ENCODE data around the gene POU3F2.

Gene POU3F2

DNA sequence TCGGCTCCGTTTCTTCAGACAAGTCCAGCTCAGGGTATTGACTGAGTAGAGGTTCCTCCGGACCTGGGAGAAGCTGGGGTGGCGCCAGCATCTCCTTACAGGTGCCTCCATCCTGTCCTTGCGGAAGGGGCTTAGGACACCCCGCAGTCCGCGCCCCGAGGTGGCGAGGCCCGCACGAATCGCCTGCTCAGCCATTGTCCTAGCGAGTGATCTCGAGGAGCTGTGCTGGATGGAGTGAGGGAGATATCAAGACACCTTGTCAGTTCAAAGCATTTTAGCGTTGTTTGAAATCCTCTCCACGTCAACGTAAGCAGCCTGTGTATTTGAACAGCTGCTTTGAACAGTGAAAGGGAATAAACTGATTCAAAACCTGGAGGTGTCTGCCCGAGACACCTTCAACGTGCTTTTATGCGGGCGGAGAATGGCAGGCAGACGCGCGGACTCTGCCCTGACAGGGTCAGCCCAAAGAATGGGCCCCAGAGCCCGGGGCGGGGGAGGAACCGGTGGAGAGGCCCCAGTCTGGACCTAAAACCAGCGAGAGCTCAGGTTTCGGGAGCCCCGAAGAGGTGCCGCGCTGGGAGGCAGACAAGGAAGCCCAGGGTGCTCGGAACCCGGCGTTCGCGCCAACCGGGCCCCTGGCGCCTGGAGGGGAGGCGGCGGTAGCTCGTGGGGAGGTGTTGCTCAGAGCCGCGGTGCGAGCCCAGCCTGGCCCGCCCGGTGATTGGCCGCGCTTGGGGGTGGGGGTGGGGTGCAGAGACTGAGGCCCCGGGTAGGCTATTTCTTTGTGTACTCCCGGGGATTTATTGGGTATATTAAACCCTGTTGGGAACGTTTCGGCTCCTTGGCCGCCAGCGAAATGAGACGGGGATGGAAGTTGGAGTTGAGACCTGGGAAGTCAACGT is 3.1 kb upstream of the POU3F2 start:
- DNase-seq, result no peak

DNA sequence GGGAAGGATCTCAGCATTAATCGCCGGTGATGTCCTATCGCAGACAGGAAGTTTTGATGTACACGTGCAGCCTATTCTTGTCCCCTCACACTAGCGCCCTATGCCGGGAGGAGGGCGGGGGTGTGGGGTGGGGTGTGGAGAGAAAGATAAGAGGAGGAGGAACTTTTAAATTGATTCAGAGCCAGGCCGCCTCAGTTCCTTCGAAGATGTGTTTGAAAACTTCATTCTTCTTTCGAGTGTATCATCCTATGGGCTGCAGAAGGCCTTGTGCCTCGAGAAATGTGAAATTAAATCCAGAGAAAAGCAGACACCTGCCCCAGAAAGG is 2.5 kb upstream of the POU3F2 start:
- no peak for DNase-seq

DNA sequence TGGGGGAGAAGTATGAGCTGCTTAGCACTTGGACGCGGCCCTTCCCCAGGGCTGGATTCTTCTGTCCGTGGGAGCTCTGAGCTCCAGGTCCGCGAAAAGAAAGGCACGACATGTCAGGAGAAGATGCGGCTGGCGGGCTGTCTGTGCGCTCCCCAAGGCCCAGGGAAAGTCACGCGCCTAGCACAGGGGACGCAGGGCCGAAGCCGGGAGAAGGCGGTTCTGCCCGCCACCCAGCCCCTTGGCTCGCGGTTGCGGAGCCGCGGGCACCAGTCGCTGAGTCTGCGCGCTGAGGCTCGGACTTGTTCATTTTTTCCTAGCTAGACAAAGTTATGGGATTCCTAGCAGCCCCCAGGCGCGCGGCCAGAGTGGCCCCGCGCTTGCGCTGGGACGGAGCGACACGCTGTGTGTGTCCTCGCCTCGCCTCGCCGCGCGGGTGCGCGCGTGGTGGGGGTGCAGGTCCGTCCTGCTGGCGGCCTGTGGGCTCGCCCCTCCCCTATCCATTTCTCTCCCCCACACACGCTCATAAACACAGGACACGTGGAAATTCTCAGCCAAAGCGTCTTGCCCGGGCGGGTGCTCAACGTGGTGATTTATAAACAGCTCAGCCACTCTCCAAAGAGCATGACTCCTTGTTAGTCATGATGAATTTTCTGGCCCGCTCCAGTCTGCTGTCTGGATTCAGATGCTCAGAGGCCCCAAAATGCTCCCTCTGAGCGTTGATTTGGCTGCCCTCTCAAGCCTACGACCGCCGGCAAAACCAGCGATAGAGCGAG is 1.9 kb upstream of the POU3F2 start:
- peak; percentile 70 for DNase-seq

DNA sequence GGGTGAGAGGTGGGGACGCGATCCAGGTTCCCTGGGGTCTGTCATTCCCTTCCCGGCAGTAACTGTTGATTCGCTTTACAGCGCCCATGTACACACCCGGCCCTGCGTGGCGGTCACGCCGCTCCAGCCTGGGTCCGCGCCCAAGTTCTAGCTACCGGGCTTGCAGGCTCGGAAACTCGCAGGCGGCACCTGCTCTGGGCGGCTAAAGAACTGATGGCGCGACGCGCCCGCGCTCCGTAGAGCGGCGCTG is 1.4 kb upstream of the POU3F2 start:
- peak; percentile 70 for DNase-seq

DNA sequence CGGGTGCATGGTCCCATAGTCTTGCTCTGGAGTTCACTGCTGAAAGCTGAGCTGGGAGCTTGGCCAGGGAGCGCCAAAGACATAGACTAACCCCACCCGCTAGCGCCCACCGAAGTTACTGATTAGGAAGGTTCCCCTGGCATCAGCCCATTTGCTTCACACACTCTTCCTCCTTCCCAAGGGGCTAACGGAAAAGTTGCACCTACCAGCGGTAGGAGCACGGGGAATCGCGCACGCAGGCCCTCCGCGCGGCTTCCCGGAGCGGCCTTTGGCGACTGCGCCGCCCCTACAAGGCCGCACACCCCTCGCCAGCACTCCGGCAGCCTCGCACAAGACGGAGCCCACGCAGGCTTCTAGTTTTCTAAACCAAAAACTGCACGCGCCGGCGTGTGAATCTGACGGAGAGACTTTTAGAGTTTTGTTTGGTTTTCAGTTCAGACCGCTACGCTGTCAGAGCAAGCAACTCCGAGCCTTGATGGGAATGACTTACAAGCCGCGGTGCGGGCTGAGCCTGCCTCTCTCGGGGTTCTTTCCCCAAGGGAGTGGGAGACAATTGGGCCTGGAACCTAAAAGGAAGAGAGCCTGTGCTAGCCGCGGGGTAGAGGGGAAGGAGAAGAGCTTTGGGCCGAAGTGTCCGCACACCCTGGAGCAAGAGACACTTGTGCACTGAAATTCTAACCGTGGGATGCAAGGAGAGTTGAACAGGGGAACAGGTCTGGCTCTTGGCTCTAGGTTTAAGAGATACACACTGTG is 891 bp upstream of the POU3F2 start:
- peak; percentile 72 for DNase-seq

DNA sequence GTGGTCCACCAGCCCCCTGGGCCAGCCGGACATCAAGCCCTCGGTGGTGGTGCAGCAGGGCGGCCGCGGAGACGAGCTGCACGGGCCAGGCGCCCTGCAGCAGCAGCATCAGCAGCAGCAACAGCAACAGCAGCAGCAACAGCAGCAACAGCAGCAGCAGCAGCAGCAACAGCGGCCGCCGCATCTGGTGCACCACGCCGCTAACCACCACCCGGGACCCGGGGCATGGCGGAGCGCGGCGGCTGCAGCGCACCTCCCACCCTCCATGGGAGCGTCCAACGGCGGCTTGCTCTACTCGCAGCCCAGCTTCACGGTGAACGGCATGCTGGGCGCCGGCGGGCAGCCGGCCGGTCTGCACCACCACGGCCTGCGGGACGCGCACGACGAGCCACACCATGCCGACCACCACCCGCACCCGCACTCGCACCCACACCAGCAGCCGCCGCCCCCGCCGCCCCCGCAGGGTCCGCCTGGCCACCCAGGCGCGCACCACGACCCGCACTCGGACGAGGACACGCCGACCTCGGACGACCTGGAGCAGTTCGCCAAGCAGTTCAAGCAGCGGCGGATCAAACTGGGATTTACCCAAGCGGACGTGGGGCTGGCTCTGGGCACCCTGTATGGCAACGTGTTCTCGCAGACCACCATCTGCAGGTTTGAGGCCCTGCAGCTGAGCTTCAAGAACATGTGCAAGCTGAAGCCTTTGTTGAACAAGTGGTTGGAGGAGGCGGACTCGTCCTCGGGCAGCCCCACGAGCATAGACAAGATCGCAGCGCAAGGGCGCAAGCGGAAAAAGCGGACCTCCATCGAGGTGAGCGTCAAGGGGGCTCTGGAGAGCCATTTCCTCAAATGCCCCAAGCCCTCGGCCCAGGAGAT is 1.0 kb downstream of the POU3F2 start:
- DNase-seq, result peak; percentile 51

DNA sequence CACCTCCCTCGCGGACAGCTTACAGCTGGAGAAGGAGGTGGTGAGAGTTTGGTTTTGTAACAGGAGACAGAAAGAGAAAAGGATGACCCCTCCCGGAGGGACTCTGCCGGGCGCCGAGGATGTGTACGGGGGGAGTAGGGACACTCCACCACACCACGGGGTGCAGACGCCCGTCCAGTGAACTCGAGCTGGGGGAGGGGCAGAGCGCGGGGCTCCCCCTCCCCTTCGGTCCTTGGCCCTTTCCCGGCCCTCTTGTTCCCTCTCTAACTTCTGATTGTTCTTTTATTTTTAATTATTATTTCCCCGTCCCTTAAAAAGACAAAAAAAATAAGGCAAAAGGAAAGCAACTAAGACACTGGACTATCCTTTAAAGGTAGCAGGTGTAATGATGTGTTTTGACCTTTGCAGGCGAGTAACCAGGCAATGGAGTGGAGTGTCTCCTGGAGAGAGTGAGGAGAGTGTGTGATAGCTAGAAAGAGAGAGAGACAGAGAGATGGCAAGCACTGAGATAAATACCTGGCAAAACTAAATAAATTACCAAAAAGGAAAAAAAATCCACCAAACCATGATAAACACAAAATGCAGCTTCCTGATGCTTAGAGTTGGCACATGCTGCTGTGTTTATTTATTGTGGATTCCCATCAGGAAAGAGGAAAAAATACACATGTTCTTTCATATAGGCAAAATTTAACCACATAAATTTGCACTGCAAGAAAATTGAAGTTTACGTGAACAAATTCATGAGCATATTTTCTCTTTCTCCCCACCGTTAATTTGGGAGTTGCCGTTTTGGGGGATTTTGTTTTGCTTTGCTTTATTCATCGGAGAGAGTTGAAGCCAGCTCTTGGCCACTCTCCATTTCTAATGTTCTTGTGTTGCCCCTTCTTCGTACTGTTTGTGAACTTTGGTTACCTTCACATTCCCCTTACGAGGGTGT is 1.9 kb downstream of the POU3F2 start:
- DNase-seq, result peak; percentile 42

DNA sequence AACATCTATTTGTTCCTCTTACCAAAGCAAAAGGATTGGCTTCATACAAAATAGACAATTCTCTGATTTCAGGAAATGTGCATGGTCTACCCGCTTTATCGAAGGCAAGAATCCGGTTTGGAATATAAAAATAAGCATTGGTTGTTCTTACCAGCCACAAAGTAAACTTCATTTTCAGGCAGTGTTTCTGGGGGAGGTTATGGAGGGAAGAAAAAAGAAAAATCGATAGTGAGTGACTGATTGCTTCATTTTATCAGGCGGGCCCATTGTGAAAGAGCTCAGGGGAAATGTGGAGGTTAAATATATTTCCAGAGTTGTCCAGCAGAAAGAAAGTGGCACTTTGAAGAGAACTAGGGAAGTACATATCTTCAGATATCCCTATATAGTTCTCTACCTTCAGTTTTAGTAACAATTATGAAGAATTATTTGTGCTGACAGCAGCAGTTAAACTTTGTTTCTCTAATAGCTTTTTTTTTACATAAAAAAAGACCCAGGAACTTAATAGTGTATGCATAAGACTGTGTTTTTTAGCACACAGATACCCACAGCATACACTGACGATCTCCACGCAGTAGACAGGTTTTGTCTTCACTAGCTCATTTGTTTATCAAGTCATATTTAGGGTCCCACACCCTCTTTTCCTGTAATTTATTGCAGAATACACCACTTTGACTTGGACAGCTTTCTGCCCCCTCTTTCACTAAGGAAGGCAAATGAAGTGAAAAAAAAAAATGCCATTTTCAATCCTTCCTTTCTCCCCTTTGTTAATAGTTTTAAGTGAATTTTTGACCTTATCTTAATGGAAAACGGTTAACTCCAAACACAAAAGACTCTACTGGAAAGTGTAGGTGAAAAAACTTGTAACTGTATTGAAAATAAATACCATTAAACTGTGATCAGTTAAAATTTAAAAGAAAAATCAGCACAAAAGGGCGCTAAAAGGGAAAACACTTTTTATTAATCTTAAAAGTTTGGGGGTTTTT is 2.9 kb downstream of the POU3F2 start:
- DNase-seq, result peak; percentile 22

DNA sequence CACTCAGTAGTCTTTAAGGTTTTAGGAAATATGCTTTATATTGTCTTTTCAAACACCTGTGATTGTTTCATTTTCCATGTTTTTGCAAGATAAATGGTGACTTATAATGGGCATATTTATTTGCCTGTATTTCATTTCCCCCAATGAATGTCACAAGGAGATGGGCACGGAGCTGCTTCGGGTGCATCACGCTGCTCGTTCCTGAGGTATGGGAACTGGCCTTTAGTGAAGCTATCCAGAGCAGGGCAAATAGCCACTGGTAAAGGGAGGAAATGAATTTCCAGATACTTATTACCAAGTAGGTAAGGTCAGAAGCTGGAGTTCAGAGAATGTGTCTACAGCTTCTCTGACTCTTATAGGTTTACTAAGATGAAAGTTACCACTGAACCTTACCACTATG is 3.7 kb downstream of the POU3F2 start:
- no peak for DNase-seq

DNA sequence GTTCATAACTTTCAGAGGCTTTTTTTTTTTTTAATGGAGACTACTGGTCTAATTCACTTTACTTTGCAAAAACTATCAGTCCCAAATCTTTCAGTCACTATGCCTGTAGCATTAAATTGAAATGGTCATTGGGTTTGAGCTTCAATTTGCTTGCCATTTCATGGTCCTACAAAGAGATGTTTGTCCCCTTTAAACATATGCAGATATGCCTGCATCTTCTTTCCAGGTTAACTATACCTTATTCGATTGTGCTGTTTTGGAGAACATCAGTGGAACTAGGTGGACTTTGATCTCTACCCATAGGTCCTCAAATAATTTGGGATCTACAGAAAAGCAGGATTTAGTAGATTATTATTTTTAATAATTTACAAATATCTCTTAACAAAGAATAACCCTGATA is 4.6 kb downstream of the POU3F2 start:
- no peak for DNase-seq

DNA sequence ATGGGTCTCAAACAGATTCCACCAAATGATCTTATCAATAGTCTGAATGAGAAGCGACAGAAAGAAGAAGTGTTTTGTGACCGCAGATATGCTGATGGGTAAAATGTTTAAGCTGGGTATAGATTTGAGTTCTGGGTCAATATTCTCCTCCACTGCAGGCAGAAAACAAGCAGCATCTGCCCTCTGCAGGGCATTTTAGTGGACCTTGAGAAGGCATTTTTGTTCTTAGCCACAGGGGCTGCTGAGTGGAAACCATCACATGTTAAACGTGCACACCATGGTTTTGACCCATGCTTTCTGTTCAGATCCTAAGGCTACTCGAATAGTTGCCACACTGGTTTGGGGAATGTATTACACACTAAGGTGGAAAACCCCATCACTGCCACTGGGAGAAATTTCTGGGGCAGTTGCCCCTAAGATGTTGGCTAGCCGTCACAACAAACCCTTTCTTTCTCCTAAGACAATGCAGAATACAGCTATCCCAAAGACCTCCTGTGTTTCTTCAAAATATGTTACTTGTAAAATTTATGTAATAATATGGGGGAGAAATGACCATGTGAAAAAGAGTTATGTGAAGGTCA is 5.5 kb downstream of the POU3F2 start:
- peak; percentile 18 for DNase-seq

DNA sequence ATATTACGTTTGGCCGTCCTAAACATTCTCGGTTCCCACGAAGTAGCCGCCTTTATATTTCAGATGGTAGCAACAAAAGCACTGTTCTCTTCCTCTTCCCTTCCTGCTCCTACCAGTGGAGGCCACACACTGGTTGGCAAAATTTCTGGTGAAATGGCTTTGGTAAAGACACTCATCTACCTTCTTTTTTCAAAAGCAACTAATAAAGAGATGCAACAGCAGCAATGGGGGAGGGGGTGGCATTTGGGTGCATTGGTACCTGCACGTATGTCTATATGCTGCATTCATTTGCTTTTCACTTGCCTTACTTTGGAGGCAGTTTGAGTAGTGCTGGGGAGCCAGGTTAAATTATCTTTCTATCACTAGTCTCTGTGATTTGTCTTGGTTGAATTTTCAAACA is 6.0 kb downstream of the POU3F2 start:
- DNase-seq, result no peak

DNA sequence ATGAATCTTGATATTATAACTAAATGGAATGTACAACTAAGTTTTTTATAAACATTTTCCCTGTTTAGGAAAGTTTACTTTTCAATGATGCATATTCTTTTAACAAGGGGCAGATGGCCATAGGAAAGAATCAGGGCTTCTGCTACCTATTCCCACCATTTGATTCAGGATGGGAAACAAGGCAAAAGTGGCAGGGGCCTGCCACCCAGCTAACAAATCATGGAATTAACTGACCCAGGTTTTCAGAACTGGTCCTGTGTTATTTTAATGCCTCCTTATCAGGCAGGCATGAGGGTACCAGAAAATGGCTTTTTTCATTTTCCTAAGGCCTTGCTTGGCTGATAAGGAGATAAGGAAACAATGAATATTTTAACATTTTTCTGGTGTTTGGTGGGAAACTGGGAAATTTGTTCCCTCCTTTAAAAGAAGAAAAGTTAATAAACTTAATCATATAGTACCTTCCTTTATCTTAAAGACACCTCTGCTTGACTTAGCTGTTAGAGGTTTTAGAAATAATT is 6.7 kb downstream of the POU3F2 start:
- no peak for DNase-seq

DNA sequence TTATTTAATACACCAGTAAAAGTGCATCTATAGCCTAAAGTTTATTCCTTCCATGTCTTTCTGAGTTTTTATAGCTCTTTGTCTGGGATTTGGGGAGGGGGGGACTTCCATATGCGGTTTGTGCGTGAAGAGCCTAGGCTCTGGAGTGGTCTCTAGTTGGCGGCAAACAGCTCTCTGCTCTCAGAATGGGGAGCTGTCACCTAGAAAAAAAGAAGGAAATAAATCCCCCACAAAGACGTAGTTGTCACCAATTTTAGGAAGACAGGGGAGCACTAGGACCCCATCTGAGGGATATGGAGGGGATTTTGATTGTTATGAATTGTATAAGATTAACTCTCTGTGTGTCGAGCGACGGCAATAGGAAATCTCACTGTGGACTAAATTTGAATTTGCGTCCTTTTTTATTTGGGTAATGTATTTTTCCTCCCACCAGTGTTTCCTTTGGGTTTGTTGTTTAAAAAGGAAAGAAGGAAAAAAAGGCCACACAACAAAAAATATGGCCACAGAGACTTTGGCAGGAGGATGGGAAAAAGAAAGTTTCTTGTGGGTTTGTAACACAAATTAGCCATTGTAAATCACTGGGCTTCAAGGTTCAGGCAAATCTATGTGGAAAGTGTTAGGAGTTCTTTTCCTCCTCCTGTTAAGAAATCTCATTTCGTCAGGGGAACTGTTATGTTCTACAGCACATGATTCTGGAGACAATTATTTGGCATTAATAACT is 7.4 kb downstream of the POU3F2 start:
- DNase-seq, result no peak

DNA sequence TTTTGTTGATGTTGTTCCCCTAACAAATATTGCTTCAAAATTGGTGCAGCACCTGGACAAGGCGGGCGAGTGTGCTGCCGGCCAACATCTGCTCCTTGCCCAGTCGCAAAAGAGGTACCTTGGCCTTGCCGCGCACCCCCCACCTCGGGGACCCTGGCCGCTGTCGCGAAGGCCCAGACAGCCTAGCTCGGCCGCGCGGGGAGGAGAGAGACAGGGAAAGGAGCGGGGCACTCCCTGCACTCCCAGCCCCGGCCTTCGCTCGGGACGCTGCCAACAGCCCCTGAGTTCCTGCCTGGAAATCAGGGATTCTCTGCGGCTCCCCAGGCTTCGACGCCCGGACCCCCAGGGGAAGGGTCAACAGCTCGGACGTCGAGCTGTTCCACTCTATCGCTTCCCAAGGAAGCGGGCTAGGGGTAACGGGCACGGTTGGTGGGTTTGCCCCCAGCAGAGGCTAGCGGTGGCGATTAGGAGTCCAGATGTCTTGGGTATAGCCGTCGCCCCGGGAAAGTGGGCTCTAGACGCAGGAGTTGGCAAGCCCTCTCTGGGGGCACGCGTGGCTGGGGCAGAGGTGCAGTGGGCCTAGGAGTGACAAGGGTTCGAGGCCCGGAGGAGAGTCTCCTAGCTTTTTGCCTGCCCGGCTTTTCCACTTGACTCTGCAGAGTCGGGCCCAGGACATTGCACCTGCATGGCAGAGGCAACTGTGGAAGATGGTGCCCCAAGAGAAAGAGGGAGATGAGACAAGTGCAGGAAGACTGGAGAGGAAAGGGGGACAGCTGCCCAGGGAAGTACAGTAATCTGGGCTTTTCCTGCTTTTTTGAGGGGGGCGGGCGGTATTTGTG is 8.2 kb downstream of the POU3F2 start:
- no peak for DNase-seq

DNA sequence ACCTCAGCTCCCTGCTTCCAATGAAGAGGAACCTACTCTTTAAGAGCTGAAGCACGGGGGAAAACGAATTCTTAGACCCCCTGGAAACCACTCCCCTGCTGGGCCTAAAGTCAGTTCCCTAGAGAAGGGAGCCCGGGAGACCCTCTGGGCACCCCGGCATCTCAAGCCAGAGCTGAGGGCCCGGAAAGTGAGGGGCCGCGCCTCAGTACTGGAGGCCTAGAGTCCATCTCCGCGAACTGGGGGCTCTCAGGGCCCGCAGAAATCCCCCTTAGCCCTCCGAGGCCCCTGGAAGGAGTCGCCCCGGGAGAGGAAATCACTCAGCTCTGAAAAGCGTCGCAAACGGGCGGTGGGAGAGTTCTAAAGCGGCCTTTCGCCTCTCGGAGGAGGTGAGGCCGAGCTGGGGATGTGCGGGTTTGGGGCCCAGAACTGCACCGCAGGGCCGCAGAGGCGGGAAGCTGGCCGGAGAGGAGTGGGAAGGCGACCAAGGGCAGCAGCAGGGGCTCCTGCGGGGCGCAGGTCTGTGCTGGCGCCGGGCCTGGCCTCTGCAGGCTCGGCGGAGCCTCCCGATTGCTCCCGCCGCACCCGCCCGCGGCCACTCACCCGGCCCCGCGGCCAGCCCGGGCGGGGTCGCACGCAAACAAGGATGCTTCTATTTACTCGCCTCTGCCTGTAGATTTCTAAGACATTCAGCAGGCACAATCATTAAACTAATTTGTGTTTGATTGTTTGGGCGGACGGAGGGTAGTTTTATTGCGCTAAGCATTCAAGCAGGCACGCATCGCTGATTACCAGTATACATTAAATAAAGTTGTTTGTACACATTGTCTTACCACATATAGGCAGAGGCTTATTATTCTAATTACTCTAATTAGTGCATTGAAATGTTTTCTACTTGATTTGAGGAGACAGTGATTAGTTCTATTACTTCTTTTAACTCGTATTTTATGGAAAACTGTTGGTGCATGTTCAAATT is 9.2 kb downstream of the POU3F2 start:
- DNase-seq, result peak; percentile 43

Data from NCI-H526 treated with DMSO at 0.1 percent for 48 hours (cell line).